Measurements from ENCODE around the gene NUCB1.
"Not testable (repeated sequence)": the region's sequence is repeated elsewhere in the genome, so short reads cannot be mapped to it uniquely, and the experiment has no call there.

Gene NUCB1

GRCh38 chr19:48874303-48875135, 25.6 kb upstream of the NUCB1 start:
- no peak for DNase-seq

GRCh38 chr19:48876043-48876981, 23.8 kb upstream of the NUCB1 start:
- DNase-seq: not testable (repeated sequence)

- no peak for DNase-seq
These were observed 22.3 kb upstream of the NUCB1 start for GRCh38 chr19:48877855-48878195.

- no peak for DNase-seq
These were observed 21.7 kb upstream of the NUCB1 start for GRCh38 chr19:48878196-48879024.

GRCh38 chr19:48879025-48879637, 21.0 kb upstream of the NUCB1 start:
- no peak for DNase-seq

- not testable (repeated sequence) for DNase-seq
These were observed 20.4 kb upstream of the NUCB1 start for GRCh38 chr19:48879696-48880095.

GRCh38 chr19:48881741-48882657, 18.1 kb upstream of the NUCB1 start:
- DNase-seq: peak in 1 of 2 experiments; percentile 57

GRCh38 chr19:48883726-48884125, 16.4 kb upstream of the NUCB1 start:
- DNase-seq: no peak

- no peak for DNase-seq
These were observed 12.1 kb upstream of the NUCB1 start for GRCh38 chr19:48887861-48888612.

- not testable (repeated sequence) for DNase-seq
These were observed 10.6 kb upstream of the NUCB1 start for GRCh38 chr19:48889496-48889895.

- DNase-seq: no peak
These were observed 9.6 kb upstream of the NUCB1 start for GRCh38 chr19:48890551-48890950.

- DNase-seq: no peak
These were observed 4.9 kb upstream of the NUCB1 start for GRCh38 chr19:48895226-48895625.

GRCh38 chr19:48896191-48896720, 3.9 kb upstream of the NUCB1 start:
- no peak for DNase-seq

GRCh38 chr19:48897181-48897580, 2.9 kb upstream of the NUCB1 start:
- no peak for DNase-seq

- not testable (repeated sequence) for DNase-seq
These were observed 744 bp upstream of the NUCB1 start for GRCh38 chr19:48899386-48899749.

GRCh38 chr19:48900477-48901406, 630 bp downstream of the NUCB1 start:
- no peak for DNase-seq

GRCh38 chr19:48902291-48902690, 2.2 kb downstream of the NUCB1 start:
- not testable (repeated sequence) for DNase-seq

- not testable (repeated sequence) for DNase-seq
These were observed 3.7 kb downstream of the NUCB1 start for GRCh38 chr19:48903788-48904187.

- DNase-seq: no peak
These were observed 5.6 kb downstream of the NUCB1 start for GRCh38 chr19:48905664-48906063.
